ENCODE measurements around the gene SLC29A4.

DNA sequence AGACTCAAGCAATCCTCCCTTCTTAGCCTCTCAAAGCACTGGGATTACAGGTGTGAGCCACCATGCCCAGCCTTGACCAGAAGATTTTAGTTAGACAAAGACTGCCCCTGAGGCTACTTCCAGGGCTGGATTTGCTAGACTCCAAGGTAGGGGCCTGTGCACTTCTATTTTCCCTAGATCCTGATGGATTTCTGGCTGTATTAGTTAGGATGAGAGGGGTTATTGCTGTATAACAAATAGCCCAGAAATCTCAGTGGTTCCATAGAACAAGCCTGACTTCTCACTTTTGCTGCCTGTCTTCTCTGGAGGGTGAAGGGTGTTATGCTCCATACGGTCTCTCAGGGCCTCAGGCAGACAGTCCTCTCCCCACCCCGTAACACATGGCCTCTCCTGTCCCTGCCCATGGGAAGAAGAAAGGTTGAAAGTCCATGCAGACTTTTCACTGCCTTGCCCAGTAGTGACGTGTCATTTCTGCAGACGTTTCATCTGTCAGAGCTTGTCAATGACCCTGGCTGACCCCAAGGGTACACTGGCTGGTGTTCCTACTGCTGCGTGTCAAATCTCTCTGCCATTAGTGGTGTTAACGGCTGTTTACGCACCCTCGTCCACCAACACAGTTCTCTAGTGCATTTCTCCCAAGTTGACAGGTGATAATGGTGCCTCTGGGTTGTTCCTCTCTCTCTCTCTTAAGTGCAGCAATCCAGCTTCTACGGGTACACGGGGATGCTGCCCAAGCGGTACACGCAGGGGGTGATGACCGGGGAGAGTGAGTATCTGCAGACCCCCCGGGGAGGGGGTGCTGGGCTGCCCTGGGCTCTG, 11.6 kb downstream of the SLC29A4 start:
- TF ChIP-seq, protein P1, sequence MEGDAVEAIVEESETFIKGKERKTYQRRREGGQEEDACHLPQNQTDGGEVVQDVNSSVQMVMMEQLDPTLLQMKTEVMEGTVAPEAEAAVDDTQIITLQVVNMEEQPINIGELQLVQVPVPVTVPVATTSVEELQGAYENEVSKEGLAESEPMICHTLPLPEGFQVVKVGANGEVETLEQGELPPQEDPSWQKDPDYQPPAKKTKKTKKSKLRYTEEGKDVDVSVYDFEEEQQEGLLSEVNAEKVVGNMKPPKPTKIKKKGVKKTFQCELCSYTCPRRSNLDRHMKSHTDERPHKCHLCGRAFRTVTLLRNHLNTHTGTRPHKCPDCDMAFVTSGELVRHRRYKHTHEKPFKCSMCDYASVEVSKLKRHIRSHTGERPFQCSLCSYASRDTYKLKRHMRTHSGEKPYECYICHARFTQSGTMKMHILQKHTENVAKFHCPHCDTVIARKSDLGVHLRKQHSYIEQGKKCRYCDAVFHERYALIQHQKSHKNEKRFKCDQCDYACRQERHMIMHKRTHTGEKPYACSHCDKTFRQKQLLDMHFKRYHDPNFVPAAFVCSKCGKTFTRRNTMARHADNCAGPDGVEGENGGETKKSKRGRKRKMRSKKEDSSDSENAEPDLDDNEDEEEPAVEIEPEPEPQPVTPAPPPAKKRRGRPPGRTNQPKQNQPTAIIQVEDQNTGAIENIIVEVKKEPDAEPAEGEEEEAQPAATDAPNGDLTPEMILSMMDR (IDR thresholded peaks at IDR 0.05), result no peak
- no peak for TF ChIP-seq ZFX (IDR thresholded peaks at IDR 0.05; ENCODE audit: borderline replicate concordance)
